Measurements from ENCODE around the gene BIN1. TPM values are rescaled to one million over a fixed set of nuclear protein-coding genes. Genes with fewer than 3 reads are reported as not detected.
A peak's percentile ranks its signal among the peaks of the same experiment; 100 is the strongest.
"Not testable (repeated sequence)": the region's sequence is repeated elsewhere in the genome, so short reads cannot be mapped to it uniquely, and the experiment has no call there.

Gene BIN1
- polyA plus RNA-seq, 3 donors, result 84.5 to 100 (median 85.4) TPM

DNA sequence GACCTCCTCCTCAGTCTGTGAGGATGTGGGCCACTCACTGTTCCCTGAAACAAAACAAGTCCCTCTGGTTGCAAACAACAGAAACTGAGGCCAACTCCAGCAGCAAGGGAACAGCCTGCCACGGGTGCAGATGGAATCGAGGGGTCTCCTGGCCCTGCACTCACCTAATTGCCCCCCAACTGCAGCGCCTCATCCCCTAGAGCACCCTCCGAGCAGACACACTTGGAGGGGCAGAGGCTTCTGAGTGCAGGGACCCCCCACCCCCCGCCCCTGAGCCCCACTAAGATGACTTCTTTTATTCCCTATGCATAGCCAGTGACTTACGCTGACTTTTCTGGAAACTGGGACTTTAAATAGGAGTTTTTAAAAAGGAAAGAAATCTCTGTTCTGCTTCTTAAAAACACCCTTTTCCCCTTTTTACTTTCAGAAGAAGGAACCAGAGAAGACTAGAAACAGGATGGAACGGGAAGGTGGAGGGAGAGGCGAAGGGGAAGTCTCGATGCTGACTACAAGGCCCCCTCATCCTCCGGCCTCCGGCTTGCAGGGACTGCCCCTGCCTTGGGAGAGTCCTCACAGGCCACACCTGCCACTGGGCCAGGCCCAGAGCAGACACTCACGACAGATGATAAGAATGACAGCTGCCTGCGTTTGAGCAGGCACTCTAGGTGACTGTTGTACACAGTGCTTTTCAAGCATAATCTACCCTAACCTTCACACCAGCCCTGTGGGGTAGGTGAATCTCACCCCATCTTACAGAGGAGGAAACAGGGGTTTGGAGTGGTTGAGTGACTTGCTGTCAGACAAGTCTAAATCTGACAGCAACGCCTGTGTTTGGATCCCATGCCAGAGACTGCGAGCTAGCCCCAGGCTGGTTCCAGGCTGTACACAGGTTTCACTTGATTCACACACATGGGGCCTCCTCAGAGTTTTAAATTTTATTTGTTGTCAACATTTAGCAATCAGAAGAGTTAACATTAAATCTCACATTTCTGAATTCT, 28.2 kb upstream of the BIN1 start:
- no peak for DNase-seq (ENCODE audit: low read depth in 3 of 3, low spot score in 2 of 3)

DNA sequence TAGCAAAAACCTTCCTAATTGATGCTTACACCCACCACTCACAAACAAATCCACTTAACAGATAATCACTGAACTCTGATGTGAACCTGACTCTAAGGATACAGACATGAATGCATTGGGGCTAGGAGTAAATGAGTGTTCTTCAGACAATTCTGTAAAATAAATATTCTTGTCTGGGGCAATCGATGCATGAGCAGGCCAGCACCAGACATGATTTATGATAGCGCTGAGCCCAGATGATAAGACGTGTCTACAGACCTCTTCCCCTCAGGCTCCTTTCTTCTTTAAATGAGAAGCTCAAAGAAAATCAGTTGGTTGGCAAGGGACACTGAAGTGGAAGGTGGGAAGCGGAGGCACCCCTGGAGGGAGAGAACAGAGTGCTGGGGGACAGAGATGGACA, 27.3 kb upstream of the BIN1 start:
- DNase-seq (ENCODE audit: low read depth in 3 of 3, low spot score in 2 of 3), result no peak

DNA sequence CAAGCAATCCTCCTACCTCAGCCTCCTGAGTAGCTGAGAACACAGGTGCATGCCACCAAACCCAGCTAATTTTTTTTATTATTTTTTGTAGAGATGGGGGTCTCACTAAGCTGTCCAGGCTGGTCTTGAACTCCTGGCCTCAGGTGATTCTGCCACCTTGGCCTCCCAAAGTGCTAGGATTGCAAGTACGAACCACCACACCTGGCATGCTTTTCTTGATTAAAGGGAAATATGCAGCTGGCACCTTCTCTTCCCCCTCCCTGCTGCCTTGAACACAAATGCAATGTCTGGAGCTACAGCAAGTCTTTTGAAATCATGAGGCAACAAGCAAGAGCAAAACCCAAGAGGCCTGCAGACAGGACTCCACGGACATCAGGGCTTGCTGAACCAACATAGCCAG, 26.8 kb upstream of the BIN1 start:
- DNase-seq (ENCODE audit: low read depth in 3 of 3, low spot score in 2 of 3), result no peak

DNA sequence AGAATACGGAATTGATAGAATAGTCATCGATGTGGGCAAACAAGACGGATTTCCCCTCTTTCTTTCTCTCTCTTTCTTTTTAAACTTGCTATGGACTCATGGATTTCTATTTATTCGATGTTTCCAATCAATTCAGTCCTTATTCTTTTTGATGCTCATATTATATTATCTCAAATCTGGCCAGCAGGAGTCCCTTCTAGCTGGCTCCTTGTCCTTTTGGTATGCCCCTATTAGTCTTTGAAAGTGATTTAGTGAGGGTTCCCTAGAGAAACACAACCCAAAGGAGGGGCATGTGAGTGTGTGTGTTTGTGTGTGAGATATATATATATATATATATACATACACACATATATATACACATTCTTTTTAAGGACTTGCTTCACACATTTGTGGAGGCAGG, 23.5 kb upstream of the BIN1 start:
- no peak for DNase-seq (ENCODE audit: low read depth in 3 of 3, low spot score in 2 of 3)

DNA sequence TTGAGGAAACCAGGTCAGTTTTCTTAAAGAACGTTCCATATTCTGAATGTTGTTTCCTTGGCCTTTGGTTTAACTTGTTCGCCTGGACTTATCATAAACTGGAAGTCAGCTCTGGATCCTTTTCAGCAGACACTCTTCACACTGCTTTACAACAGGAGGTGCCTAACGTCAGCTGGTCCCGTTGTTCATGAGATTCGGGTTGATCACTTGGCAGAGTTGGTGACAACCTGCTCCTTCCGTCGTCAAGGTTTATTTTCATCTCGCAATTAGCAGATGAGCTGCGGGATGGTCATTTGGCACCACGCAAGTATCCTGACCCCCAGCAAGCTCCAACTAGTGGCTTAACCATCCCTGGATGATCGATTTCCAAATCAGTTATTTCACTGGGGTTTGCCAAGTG, 23.0 kb upstream of the BIN1 start:
- DNase-seq (ENCODE audit: low read depth in 3 of 3, low spot score in 2 of 3), result no peak

DNA sequence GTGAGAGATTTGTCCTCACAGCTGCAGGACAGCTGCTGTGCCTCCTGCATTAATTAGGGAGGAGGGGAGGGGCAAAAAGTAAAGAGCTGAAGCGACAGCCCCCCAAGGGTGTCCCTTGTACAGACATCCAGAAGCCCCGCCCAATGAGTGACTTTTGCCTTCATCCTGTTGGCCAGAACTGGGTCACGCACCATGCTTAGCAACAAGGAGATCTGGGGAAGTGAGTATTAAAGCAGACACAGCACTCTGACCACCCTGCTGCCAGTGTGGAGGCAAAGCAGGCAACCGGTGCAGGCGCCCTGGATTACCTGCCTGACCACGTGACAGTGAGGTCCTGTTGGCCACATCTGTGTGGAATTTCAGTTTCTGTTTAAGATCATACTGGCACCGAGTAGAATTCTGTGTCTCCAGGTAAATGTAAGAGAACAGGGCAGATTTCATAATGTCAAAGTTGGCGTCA, 21.5 kb upstream of the BIN1 start:
- peak in 1 of 3 donors; percentile 36 for DNase-seq (ENCODE audit: low read depth in 3 of 3, low spot score in 2 of 3)

DNA sequence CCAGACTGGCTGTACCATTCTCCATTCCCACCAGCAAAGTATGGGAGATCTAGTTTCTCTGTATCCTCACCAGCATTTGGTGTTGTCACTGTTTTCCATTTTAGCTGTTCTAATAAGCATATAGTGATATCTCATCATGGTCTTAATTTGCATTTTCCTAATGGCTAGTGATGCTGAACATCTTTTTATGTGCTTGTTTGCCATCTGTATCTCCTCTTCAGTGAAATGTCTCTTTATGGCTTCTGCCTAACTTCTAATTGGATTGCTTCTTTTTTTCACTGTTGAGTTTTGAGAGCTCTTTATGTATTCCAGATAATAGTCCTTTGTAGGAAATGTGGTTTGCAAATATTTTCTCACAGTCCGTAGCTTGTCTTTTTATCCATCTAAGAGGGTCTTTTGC, 18.9 kb upstream of the BIN1 start:
- DNase-seq (ENCODE audit: low read depth in 3 of 3, low spot score in 2 of 3), result no peak

DNA sequence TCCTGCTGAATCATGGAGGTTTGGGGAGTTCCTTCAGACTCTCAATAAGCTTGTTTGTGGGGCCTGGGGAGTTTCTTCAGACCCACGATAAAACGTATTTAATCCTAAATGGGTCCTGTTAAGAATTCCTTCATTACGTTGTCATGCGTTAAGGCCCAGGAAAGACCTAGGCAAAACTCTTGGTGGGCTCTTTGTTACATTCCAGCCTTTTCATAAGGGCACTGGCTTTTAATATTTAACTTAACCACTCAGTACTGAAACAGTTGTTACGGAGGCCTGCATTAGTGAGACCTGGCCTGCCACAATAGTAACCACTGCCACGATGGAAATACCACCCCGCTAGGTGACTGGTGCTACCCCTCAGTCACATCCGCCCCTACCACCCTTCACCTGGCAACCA, 17.5 kb upstream of the BIN1 start:
- no peak for DNase-seq (ENCODE audit: low read depth in 3 of 3, low spot score in 2 of 3)

DNA sequence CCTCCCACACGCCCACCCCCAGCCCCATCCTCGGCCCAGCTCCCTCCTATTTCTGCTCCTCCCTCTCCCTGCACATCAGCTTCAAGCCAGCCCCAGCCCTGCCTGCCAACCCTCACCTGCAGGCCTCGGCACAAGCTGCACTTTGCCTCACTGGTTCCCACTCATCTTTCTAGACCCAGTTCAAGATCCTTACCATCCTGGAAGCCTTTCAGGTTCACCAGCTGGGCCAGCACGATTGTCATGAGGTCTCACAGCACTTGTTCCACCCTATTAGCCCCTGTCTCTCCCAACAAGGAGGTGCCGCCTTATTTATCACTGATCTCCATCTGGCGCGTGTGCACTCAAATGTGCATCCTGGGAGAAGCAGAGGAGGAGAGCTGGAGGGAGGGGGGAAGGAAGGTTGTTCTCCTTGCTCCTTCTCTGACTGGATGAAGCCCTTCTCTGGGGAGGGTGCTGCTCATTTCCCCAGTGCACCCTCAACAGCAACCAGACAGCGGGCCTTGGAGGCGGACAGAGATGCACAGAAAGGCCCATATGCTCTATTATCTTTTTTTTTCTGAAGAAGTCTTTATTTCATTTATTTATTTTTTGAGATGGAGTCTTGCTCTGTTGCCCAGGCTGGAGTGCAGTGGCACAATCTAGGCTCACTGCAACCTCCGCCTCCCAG, 15.5 kb upstream of the BIN1 start:
- no peak for DNase-seq (ENCODE audit: low read depth in 3 of 3, low spot score in 2 of 3)

DNA sequence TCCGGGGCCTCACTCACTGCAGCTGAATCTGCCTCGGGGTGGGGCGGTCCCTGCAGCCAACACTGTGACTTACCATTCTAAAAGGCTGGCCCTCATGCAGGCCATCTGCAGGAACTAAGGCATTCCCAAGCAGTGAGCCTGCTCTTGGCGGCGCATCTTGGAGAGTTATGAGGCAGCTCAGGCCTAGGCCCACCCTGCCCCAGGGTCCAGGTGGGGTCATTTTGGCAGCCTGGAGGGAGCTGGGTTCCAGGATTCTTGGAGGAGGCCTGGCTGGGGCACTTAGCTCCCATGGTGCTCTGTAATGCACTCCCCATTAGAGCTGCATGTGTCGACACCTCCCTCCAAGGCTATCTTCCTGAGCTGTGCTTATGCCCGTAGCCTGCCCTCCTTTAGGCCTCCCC, 14.8 kb upstream of the BIN1 start:
- DNase-seq (ENCODE audit: low read depth in 3 of 3, low spot score in 2 of 3), result no peak

DNA sequence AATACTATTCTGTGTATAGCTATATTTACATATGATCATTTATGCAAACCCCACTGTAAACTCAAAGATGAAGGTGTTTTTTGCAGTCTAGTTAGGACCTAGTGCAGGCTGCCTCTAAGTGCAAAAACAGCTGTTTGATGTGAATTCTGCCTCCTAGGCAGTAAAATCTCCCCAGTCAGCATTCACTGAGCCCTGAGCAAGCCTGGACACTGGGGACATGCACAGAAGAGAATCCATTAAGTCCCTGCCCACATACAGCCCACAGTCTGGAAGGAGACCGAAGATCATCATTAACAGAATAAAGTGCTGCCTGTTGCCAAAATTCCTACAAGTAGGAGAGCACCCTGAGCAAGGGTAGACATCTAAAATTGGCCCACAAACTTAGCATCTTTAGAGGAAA, 14.4 kb upstream of the BIN1 start:
- no peak for DNase-seq (ENCODE audit: low read depth in 3 of 3, low spot score in 2 of 3)

DNA sequence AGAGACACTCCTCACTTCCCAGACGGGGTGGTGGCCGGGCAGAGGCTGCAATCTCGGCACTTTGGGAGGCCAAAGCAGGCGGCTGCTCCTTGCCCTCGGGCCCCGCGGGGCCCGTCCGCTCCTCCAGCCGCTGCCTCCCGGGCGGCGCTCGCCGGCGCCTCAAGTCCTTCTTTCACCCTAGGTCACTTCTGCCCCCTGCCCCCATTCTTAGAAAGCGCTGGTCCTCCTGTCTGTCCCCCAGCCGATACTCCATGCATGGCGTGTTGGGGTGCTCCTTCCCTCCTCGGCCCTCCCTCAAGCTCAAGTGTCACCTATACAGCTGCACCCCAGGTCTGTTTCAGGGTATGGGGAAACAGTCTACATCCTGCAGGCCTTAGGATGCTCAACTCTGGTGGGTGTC, 13.5 kb upstream of the BIN1 start:
- DNase-seq (ENCODE audit: low read depth in 3 of 3, low spot score in 2 of 3), result not testable (repeated sequence)

DNA sequence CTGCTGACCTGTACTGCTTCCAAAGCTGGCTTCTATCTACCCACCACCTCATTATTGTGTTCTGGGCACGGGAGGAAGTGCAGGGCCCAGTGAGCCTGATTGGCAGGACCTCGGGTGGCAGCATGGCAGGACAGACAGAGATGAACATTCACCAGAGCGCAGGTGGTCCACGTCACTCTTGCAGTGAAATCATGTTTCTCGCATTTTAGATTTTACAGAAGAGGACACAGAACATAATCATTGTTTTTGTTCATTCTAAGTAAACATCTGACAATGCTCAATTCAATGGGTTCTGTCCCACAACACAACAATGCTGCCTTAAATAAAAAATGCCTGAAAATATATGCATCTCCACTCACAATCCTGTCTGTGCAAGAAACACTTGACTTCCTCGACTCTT, 11.5 kb upstream of the BIN1 start:
- DNase-seq (ENCODE audit: low read depth in 3 of 3, low spot score in 2 of 3), result no peak

DNA sequence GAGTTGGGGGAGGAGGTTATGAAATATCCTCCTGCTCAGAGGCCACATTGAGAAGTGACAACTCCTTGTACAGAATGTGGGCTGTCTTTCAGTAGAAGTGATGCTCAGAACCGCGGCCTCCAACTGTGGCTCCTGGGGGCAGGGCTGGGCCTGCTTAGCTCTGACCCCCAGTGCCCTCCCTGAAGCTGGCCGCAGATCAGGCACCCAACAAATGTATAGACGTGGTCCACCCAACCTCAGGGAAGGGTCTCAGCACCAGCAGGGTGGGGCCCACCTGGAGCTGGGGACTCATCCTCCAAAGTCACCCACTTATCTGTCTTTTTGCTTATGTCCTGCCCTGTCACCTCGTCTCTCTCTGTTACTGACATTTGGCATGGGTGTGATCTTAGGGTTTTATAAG, 11.1 kb upstream of the BIN1 start:
- no peak for DNase-seq (ENCODE audit: low read depth in 3 of 3, low spot score in 2 of 3)

DNA sequence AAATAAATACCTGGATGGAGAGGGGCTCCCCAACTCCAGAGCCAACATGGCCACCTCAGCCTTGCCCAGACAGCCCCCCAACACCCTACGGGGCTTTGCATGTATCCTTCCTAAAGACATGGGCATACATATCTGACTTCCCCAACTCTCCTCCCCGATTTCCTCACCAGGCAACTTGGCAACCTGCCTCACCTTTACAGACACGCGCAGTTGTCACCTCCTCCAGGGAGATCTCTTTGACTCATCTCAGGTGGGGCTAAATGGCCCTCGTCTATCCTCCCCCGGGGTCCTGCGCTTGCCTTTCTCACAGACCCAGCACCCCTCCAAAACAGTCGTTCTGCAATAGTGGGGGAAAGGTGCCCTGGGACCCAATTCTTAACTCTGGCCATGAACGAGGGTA, 10.6 kb upstream of the BIN1 start:
- DNase-seq (ENCODE audit: low read depth in 3 of 3, low spot score in 2 of 3), result no peak

DNA sequence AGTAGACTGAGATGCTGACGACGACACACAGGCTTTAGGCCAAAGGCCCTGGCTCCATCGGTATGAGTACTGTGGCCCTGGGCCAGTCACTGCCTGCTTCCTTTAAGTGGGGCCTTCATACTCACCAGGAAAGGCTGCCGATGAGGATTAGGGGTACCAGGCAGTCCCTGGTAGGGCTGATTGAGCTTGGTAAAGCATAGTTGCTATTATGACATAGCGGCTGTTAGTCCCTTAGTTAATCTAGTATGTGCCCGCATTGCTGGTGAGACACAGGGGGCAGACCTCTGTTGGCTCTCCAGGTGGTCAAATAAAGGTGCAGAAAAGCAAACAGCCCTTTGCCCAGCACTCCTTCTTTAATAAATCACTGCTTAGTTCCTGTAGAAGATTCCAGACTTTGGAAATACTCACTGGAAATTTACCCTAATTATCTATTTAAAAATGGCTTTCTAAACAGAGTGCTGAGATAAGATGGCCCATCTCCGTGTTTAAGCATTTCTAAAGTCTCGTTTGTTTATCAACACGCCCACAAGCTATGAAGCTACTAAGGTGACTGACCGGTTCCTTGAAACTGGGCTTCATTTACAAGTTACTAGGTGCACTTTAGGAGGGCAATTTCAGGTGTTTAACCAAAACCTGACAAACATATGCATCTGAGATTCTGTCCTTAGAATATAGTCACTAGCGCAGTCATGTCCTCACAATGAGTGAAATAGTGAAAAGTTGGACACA, 8.7 kb upstream of the BIN1 start:
- no peak for DNase-seq (ENCODE audit: low read depth in 3 of 3, low spot score in 2 of 3)

DNA sequence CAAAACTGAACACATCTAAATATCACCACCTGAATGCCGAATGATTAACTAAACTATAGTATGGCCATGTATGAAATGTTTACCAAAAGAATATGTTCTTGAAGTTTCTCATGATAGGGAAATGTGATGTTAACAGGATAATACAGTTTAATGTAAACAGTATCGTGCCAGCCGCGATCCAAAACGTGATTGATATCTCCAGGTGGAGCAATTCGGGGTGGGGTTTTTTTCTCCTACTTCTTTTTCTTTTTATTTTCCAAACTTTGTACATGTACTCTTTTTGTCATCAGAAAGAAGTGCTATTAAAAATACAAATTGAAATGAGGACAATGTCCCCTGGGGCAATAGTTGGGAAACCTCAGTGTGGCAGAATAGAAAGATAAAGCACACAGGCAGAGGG, 4.0 kb upstream of the BIN1 start:
- DNase-seq (ENCODE audit: low read depth in 3 of 3, low spot score in 2 of 3), result no peak

DNA sequence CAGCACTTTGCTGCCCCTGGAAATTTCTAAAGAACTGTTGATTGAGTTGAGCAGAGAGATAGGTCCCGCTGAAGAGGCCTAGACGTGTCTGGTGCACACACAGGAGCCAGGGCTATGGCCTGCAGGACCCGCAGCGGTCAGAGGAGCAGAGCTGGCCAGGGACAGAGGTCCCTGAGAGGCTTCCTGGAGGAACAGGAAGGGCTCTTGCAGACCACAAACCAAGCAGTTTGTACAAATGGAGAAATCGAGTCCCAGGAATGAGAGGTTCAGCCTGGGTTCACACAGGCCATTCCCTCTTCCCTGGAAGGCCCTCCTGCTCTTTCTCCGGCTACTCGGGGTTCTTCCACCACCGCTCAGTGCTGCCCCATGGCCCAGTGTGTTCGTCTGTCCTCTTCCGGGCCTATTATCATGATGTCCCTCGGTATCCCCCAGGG, 1.2 kb upstream of the BIN1 start:
- DNase-seq (ENCODE audit: low read depth in 3 of 3, low spot score in 2 of 3), result no peak

DNA sequence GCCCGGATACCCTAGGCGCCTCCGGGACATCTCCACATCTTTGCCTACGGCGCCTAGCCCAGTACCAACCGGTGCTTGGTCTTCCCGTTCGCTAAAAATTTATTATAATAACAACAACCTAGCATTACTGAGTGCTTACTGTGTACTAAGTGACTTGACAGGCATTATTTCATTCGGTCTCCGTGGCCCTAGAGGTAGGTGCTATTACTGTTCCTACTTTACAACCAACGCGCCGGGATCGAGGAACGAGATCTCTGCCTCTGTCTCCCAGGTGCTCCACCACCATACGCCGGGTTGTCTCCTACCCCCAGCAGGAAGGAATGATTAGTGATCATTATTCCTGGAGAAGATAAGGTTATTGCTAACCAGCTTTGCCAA, 657 bp upstream of the BIN1 start:
- no peak for DNase-seq (ENCODE audit: low read depth in 3 of 3, low spot score in 2 of 3)

DNA sequence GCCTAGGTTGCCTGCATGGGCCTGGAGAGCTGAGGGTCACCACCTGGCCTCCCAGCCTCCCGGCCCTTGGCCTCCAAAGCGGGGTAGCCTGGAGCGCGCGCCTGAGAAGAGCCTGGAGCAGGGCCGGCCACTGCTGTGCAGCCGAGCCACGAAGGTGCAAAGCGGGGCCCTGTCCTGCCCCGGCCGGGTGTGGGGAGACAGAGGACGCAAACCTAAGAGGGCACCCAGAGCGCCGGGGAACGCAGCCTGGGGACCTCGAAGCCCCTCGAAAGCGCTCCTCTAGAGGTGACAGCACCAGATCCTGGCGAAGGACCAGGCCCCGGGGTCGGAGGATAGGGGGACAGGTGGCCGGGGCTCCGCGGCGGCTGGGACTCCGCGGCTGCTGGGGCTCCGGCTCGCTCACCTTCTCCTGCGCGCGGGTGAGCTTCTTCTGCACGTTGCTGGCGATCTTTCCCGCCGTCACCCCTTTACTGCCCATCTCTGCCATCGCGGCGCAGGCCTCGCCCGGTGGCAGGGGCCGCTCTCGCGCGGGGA, 430 bp downstream of the BIN1 start:
- no peak for DNase-seq (ENCODE audit: low read depth in 3 of 3, low spot score in 2 of 3)
